HL-60 (cell line): Measurements from ENCODE around the gene CHDH.

Source experiments
- DNase-seq, 2 experiments: peaks; one replicate each; pipeline ENCODE4 v3.0.0-alpha.2; 2010 to 2020; ENCODE audit warnings: low read depth in 1 of 2, low spot score in 1 of 2
- H3K27ac ChIP-seq: fragments of 250-450 bp; sonication (Bioruptor Pico); replicated peaks from 2 replicates; pipeline ENCODE4 v1.5.1; 2020; ENCODE audit warnings: mild to moderate bottlenecking, moderate library complexity
- H3K27me3 ChIP-seq: fragments of 250-450 bp; sonication (Bioruptor Pico); 2 replicates; pipeline ENCODE4 v1.5.1; 2021; ENCODE audit warnings: mild to moderate bottlenecking, moderate library complexity; ENCODE audit not compliant: insufficient read depth, poor library complexity, severe bottlenecking
- H3K4me3 ChIP-seq: replicated peaks from 2 replicates; pipeline ENCODE4 v1.5.1; 2011; ENCODE audit warnings: mild to moderate bottlenecking, control low read depth, low read length; ENCODE audit not compliant: insufficient read depth
- CTCF ChIP-seq: IDR thresholded peaks from one replicate; pipeline ENCODE4 v1.5.1; 2011; ENCODE audit warnings: low read length, control low read depth, inconsistent platforms; ENCODE audit not compliant: insufficient read depth
- GABPA ChIP-seq: IDR thresholded peaks from 2 replicates; pipeline ENCODE4 v1.6.1; 2012; ENCODE audit warnings: low read depth
- POLR2AphosphoS5 ChIP-seq: IDR thresholded peaks from 2 replicates; pipeline ENCODE4 v1.6.1; 2012; ENCODE audit warnings: low read depth
- SPI1 ChIP-seq: IDR thresholded peaks from 2 replicates; pipeline ENCODE4 v1.6.1; 2012; ENCODE audit warnings: low read depth, mild to moderate bottlenecking, borderline replicate concordance
- TF ChIP-seq, protein P1 (sequence below): IDR thresholded peaks from 2 replicates; pipeline ENCODE4 v1.6.1; 2012; ENCODE audit warnings: low read depth; ENCODE audit not compliant: insufficient replicate concordance

The CHDH gene

DNA sequence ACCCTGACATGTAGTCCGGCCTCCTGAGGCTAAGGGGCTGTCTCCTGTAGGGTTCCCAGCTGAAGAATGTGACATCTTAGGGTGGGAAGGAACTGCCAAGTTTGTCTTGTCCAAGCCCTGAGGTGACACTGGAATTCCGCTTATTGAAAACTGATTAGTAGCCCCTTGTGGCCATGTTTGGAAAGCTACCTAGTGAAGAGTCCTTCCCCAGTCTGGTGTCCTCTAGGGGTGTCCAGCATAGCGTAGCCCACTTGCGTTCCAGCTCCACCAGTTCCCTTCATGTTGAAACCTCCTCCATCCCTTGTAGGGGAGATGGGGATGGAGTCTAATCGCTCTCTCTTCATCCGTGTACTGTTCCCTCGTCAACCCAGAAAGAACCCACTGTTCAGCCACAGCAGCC, 79.5 kb downstream of the CHDH start:
- H3K27ac ChIP-seq, result no peak overlapping the region
- DNase-seq, result no peak
- TF ChIP-seq GABPA (no peak), CTCF (no peak), SPI1 (no peak), POLR2AphosphoS5 (no peak)
- TF ChIP-seq, protein P1, sequence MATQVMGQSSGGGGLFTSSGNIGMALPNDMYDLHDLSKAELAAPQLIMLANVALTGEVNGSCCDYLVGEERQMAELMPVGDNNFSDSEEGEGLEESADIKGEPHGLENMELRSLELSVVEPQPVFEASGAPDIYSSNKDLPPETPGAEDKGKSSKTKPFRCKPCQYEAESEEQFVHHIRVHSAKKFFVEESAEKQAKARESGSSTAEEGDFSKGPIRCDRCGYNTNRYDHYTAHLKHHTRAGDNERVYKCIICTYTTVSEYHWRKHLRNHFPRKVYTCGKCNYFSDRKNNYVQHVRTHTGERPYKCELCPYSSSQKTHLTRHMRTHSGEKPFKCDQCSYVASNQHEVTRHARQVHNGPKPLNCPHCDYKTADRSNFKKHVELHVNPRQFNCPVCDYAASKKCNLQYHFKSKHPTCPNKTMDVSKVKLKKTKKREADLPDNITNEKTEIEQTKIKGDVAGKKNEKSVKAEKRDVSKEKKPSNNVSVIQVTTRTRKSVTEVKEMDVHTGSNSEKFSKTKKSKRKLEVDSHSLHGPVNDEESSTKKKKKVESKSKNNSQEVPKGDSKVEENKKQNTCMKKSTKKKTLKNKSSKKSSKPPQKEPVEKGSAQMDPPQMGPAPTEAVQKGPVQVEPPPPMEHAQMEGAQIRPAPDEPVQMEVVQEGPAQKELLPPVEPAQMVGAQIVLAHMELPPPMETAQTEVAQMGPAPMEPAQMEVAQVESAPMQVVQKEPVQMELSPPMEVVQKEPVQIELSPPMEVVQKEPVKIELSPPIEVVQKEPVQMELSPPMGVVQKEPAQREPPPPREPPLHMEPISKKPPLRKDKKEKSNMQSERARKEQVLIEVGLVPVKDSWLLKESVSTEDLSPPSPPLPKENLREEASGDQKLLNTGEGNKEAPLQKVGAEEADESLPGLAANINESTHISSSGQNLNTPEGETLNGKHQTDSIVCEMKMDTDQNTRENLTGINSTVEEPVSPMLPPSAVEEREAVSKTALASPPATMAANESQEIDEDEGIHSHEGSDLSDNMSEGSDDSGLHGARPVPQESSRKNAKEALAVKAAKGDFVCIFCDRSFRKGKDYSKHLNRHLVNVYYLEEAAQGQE, result no peak

GRCh38 chr3:53765753-53766152, 80.5 kb downstream of the CHDH start:
- DNase-seq, result no peak
- no peak overlapping the region for H3K27ac ChIP-seq
- no peak overlapping the region for H3K4me3 ChIP-seq
- peaks cover 6% of the 10 kb centered on the region for H3K27me3 ChIP-seq
- no peak for TF ChIP-seq GABPA
- TF ChIP-seq, protein P1, result no peak
- no peak for TF ChIP-seq SPI1
- no peak for TF ChIP-seq POLR2AphosphoS5
- TF ChIP-seq CTCF, result no peak

More for the DNA sequence above, 79.5 kb downstream of the CHDH start:
- Histone ChIP-seq H3K4me3 (no peak overlapping the region), H3K27me3 (peaks cover 9% of the 10 kb centered on the region)

- Histone ChIP-seq H3K27me3 (peaks cover 6% of the 10 kb centered on the region), H3K27ac (no peak overlapping the region), H3K4me3 (no peak overlapping the region)
- no peak for TF ChIP-seq GABPA
- DNase-seq, result no peak
Observed at GRCh38 chr3:53764026-53764775, 82.0 kb downstream of the CHDH start.

DNA sequence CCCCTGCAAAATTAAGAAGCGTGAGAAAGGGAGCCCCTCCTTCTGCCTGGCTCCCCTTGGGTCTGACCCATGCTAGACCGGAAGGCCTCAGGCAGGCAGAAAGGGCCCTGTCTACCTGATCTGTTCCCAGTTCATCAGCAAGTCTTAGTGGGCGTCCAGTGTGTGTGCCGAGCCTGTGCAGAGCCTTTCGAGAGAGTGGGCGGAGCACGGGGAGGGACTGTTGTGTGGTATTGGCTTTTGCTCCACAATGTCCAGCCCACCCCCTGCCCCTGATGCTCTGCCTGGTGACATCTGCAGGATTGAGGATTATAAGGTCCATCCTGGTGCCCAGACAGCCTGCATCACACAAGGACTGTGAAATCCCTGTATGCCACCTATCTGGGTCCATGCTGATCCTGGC, 82.9 kb downstream of the CHDH start:
- TF ChIP-seq GABPA, result no peak
- TF ChIP-seq POLR2AphosphoS5, result no peak
- TF ChIP-seq CTCF, result no peak
- TF ChIP-seq SPI1, result no peak
- TF ChIP-seq, protein P1, result no peak
- Histone ChIP-seq H3K27me3 (peaks cover 3% of the 10 kb centered on the region), H3K27ac (no peak overlapping the region), H3K4me3 (no peak overlapping the region)
- DNase-seq, result no peak
